ENCODE results near the gene ESYT1.

Gene ESYT1

GRCh38 chr12:56097738-56098137, 30.3 kb upstream of the ESYT1 start:
- H3K27me3 Mint-ChIP-seq, result peaks cover 25% of the 10 kb centered on the region
- H3K4me1 Mint-ChIP-seq (ENCODE audit: low read depth), result no peaks in the 10 kb centered on the region
- no peaks in the 10 kb centered on the region for H3K36me3 Mint-ChIP-seq (ENCODE audit: low read depth)
- no peak overlapping the region for H3K4me3 Mint-ChIP-seq
- no peak overlapping the region for H3K27ac Mint-ChIP-seq
- intact Hi-C loops (cut with micrococcal nuclease), result no loop called here
- H3K9me3 Mint-ChIP-seq, result no peaks in the 10 kb centered on the region

DNA sequence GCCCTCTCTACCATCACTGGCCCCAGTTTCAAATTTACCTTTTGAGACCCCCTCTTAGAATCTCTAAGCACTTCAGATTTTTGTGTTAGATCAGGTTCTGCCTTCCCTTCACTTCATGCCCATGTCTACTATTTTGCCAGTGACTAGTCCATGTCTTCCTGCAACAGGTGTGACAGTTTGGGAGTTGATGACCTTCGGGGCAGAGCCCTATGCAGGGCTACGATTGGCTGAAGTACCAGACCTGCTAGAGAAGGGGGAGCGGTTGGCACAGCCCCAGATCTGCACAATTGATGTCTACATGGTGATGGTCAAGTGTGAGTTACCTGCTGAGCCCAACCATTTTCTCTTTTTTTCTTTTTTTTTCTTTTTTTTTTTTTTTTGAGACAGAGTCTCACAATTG, 29.5 kb upstream of the ESYT1 start:
- intact Hi-C loops (cut with micrococcal nuclease), result no loop called here
- Mint-ChIP-seq H3K27ac (no peak overlapping the region), H3K4me1 (ENCODE audit: low read depth) (peaks cover 1% of the 10 kb centered on the region), H3K27me3 (peaks cover 21% of the 10 kb centered on the region), H3K4me3 (no peak overlapping the region), H3K36me3 (ENCODE audit: low read depth) (no peaks in the 10 kb centered on the region), H3K9me3 (no peaks in the 10 kb centered on the region)

- no peaks in the 10 kb centered on the region for H3K9me3 Mint-ChIP-seq
- no peak overlapping the region for H3K27ac Mint-ChIP-seq
- peaks cover 7% of the 10 kb centered on the region for H3K4me1 Mint-ChIP-seq (ENCODE audit: low read depth)
- intact Hi-C loops (cut with micrococcal nuclease), result loop anchor here (5.0 to 10.0 kb wide), 3 partner anchors 57 to 285 kb away; partner anchors contain the start of genes ORMDL2, RPS26, SARNP and SUOX
- H3K36me3 Mint-ChIP-seq (ENCODE audit: low read depth), result peaks cover 12% of the 10 kb centered on the region
- peaks cover 19% of the 10 kb centered on the region for H3K27me3 Mint-ChIP-seq
- H3K4me3 Mint-ChIP-seq, result no peak overlapping the region
These were observed 28.3 kb upstream of the ESYT1 start for GRCh38 chr12:56099787-56100186.

- Mint-ChIP-seq H3K27me3 (peaks cover 13% of the 10 kb centered on the region), H3K4me1 (ENCODE audit: low read depth) (peaks cover 16% of the 10 kb centered on the region), H3K9me3 (no peaks in the 10 kb centered on the region), H3K27ac (no peak overlapping the region), H3K36me3 (ENCODE audit: low read depth) (peaks cover 16% of the 10 kb centered on the region), H3K4me3 (no peak overlapping the region)
- intact Hi-C loops (cut with micrococcal nuclease), result loop anchor here (5.0 to 10.0 kb wide), 3 partner anchors 59 to 286 kb away; partner anchors contain the start of genes ORMDL2, RPS26, SARNP and SUOX
These were observed 27.0 kb upstream of the ESYT1 start for GRCh38 chr12:56101045-56101444.

DNA sequence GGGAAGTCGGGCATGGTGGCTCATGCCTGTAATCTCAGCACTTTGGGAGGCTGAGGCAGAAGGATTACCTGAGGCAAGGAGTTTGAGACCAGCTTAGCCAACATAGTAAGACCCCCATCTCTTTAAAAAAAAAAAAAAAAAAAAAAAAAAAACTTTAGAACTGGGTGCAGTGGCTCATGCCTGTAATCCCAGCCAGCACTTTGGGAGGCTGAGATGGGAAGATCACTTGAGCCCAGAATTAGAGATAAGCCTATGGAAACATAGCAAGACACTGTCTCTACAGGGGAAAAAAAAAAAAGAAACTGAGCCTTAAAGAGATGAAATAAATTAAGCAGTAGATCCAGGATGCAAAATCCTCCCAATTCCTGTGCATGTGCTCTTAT, 25.4 kb upstream of the ESYT1 start:
- H3K36me3 Mint-ChIP-seq (ENCODE audit: low read depth), result peaks cover 31% of the 10 kb centered on the region
- peaks cover 21% of the 10 kb centered on the region for H3K4me1 Mint-ChIP-seq (ENCODE audit: low read depth)
- H3K4me3 Mint-ChIP-seq, result no peak overlapping the region

GRCh38 chr12:56103066-56103711, 24.9 kb upstream of the ESYT1 start:
- H3K4me1 Mint-ChIP-seq (ENCODE audit: low read depth), result peaks cover 21% of the 10 kb centered on the region

More for the DNA sequence above, 25.4 kb upstream of the ESYT1 start:
- no peak overlapping the region for H3K27ac Mint-ChIP-seq
- H3K9me3 Mint-ChIP-seq, result no peaks in the 10 kb centered on the region
- peaks cover 4% of the 10 kb centered on the region for H3K27me3 Mint-ChIP-seq
- intact Hi-C loops (cut with micrococcal nuclease), result loop anchor here (5.0 to 10.0 kb wide), 3 partner anchors 60 to 288 kb away; partner anchors contain the start of genes ORMDL2, RPS26, SARNP and SUOX

GRCh38 chr12:56103823-56104108, 24.3 kb upstream of the ESYT1 start:
- Mint-ChIP-seq H3K4me1 (ENCODE audit: low read depth) (peaks cover 21% of the 10 kb centered on the region), H3K9me3 (no peaks in the 10 kb centered on the region), H3K36me3 (ENCODE audit: low read depth) (peaks cover 42% of the 10 kb centered on the region), H3K27me3 (peaks cover 1% of the 10 kb centered on the region), H3K27ac (peak overlapping the region; percentile 91), H3K4me3 (peak overlapping the region; percentile 98)
- intact Hi-C loops (cut with micrococcal nuclease), result loop anchor here (1.0 to 10.0 kb wide), 6 partner anchors 13 to 289 kb away; partner anchors contain the start of genes ESYT1, ORMDL2, RPL41 and RPS26

More at GRCh38 chr12:56103066-56103711, 24.9 kb upstream of the ESYT1 start:
- intact Hi-C loops (cut with micrococcal nuclease), result loop anchor here (5.0 to 10.0 kb wide), 3 partner anchors 61 to 288 kb away; partner anchors contain the start of genes ORMDL2, RPS26, SARNP and SUOX
- H3K4me3 Mint-ChIP-seq, result peak overlapping the region; percentile 98
- no peaks in the 10 kb centered on the region for H3K9me3 Mint-ChIP-seq
- peaks cover 36% of the 10 kb centered on the region for H3K36me3 Mint-ChIP-seq (ENCODE audit: low read depth)
- H3K27ac Mint-ChIP-seq, result no peak overlapping the region
- peaks cover 1% of the 10 kb centered on the region for H3K27me3 Mint-ChIP-seq

DNA sequence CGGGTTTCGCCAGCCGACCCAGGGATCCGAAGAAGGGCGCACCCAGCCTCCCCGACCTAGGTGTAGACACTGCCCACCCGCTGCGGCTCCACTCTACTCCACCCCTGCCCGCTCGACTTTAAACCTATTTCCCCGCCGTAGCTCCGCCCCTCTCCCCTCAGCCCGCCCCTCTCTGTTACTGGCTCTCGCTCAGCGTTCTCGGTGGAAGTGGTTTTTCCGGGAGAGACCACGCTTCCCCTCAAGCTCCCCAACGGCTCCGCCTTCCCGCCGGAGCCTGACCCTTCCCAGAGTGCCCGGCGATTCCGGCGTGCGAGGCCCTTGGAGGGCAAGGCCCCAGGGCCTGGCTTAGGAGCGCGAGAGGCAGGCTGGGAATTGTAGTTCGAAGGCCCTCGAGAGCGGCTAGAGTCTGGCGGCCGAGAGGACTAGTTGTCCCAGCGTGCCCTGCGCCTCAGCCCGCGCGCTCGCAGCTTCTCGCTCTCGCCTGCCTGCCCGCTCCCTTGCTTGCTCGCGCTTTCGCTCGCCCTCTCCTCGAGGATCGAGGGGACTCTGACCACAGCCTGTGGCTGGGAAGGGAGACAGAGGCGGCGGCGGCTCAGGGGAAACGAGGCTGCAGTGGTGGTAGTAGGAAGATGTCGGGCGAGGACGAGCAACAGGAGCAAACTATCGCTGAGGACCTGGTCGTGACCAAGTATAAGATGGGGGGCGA, 23.8 kb upstream of the ESYT1 start, which contains the start of gene PA2G4:
TSS of gene PA2G4 (plus strand) at position 451 of the 706 bp plus-strand sequence. CDS start at position 630, 179 bp downstream.
- Mint-ChIP-seq H3K27me3 (no peaks in the 10 kb centered on the region), H3K9me3 (no peaks in the 10 kb centered on the region), H3K27ac (peak within 1 kb of the TSS; percentile 91), H3K36me3 (ENCODE audit: low read depth) (peaks cover 47% of the 10 kb centered on the region), H3K4me3 (peak within 1 kb of the TSS; percentile 98), H3K4me1 (ENCODE audit: low read depth) (peaks cover 21% of the 10 kb centered on the region)
- intact Hi-C loops (cut with micrococcal nuclease), result loop anchor here (1.0 to 10.0 kb wide), 6 partner anchors 12 to 289 kb away; partner anchors contain the start of genes ESYT1, ORMDL2, RPL41 and RPS26

DNA sequence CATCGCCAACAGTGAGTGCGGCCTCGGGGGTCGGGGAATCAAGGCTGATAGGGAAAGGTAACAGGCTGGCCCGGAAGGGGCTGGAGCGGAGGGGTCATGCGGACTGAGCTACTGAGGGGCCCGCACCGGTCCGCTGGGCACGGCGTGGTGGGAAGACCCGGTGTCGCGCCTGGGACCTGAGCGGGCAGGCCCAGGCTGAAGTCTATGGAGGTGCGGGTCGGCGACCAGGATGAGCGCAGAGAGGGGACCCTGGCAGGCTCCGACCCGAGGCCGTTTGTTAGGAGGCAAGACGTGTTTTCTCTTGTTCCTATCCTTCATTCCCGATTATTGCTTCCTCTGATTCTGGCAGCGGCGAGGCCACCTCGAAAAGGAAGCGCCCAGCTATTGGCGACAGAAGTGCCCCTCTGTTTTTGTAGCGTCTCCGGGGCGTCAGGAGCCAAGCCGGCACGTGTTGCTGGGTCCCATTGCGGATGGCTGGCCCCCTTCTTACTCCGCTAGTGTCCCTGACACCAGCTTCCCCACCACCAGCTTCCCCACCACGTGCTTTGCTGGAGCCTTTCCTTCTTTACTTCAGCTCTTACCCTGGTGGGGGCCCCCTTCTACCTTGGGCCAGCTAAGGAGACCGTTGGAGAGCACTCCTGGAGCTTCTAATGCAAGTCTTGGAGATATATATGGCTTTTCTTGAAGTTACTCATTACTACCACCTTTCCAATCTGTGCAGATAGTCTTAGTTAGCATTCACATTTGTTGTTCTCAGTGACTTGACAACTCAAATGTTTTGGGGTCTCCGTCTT, 23.1 kb upstream of the ESYT1 start:
- Mint-ChIP-seq H3K4me1 (ENCODE audit: low read depth) (peaks cover 21% of the 10 kb centered on the region), H3K27me3 (no peaks in the 10 kb centered on the region), H3K27ac (peak overlapping the region; percentile 91), H3K36me3 (ENCODE audit: low read depth) (peaks cover 55% of the 10 kb centered on the region), H3K9me3 (no peaks in the 10 kb centered on the region), H3K4me3 (peak overlapping the region; percentile 98)
- intact Hi-C loops (cut with micrococcal nuclease), result loop anchor here (1.0 to 10.0 kb wide), 6 partner anchors 11 to 290 kb away; partner anchors contain the start of genes ESYT1, ORMDL2, RPL41 and RPS26

GRCh38 chr12:56105609-56105902, 22.5 kb upstream of the ESYT1 start:
- Mint-ChIP-seq H3K4me3 (peak overlapping the region; percentile 98), H3K36me3 (ENCODE audit: low read depth) (peaks cover 60% of the 10 kb centered on the region)
- intact Hi-C loops (cut with micrococcal nuclease), result loop anchor here (10.0 kb wide), 2 partner anchors 111 to 291 kb away; partner anchors contain the start of genes ORMDL2, SARNP and SUOX

GRCh38 chr12:56107242-56107641, 20.8 kb upstream of the ESYT1 start:
- Mint-ChIP-seq H3K4me1 (ENCODE audit: low read depth) (peaks cover 21% of the 10 kb centered on the region), H3K27ac (peak overlapping the region; percentile 22), H3K27me3 (no peaks in the 10 kb centered on the region), H3K36me3 (ENCODE audit: low read depth) (peaks cover 77% of the 10 kb centered on the region), H3K9me3 (no peaks in the 10 kb centered on the region), H3K4me3 (no peak overlapping the region)
- intact Hi-C loops (cut with micrococcal nuclease), result loop anchor here (10.0 kb wide), 2 partner anchors 112 to 292 kb away; partner anchors contain the start of genes ORMDL2, SARNP and SUOX

More at GRCh38 chr12:56105609-56105902, 22.5 kb upstream of the ESYT1 start:
- Mint-ChIP-seq H3K4me1 (ENCODE audit: low read depth) (peaks cover 21% of the 10 kb centered on the region), H3K9me3 (no peaks in the 10 kb centered on the region), H3K27ac (peak overlapping the region; percentile 91), H3K27me3 (no peaks in the 10 kb centered on the region)

DNA sequence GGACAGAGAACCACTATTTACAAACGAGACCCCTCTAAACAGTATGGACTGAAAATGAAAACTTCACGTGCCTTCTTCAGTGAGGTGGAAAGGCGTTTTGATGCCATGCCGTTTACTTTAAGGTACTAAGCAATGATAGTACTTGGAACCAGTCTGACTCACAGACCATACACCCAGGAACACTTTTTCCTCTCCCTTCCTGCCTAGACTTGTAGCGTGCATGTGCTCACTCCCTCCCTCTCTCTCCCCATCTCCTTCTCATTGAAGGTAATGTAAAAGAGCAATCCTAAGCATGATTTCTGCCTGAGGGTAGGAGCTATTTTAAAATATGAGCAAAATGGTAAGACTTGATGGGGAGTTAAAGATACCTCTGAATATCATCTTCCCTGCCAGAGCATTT, 17.5 kb upstream of the ESYT1 start:
- H3K4me1 Mint-ChIP-seq (ENCODE audit: low read depth), result peaks cover 9% of the 10 kb centered on the region
- no peak overlapping the region for H3K4me3 Mint-ChIP-seq
- H3K27me3 Mint-ChIP-seq, result no peaks in the 10 kb centered on the region
- intact Hi-C loops (cut with micrococcal nuclease), result no loop called here
- H3K27ac Mint-ChIP-seq, result no peak overlapping the region
- H3K36me3 Mint-ChIP-seq (ENCODE audit: low read depth), result peaks cover 80% of the 10 kb centered on the region
- no peaks in the 10 kb centered on the region for H3K9me3 Mint-ChIP-seq

- no peak overlapping the region for H3K4me3 Mint-ChIP-seq
- intact Hi-C loops (cut with micrococcal nuclease), result no loop called here
- H3K36me3 Mint-ChIP-seq (ENCODE audit: low read depth), result peaks cover 85% of the 10 kb centered on the region
- H3K27me3 Mint-ChIP-seq, result no peaks in the 10 kb centered on the region
- H3K4me1 Mint-ChIP-seq (ENCODE audit: low read depth), result peaks cover 16% of the 10 kb centered on the region
- peak overlapping the region; percentile 29 for H3K27ac Mint-ChIP-seq
- no peaks in the 10 kb centered on the region for H3K9me3 Mint-ChIP-seq
These were observed 14.0 kb upstream of the ESYT1 start for GRCh38 chr12:56114084-56114483.

All from dendritic cell treated with granulocyte-macrophage colony-stimulating factor and Interleukin-4, amounts not matched to agents 40 ng/mL and 50 ng/mL, for 4 days (primary cell).